ENCODE results near the gene ANXA1.

Gene ANXA1

GRCh38 chr9:73216100-73216499 lies 64.4 kb downstream of the ANXA1 start:
- no peak for DNase-seq
